DMS114 treated with DMSO at 0.1 percent for 48 hours (cell line): ENCODE data around the gene ALDH3B2.
"Not testable (repeated sequence)": the region's sequence is repeated elsewhere in the genome, so short reads cannot be mapped to it uniquely, and the experiment has no call there.

Source experiments
- DNase-seq: peaks from one replicate; lab custom pipeline; 2025; ENCODE audit not compliant: unreplicated experiment; lab: John Stamatoyannopoulos, UW

Gene ALDH3B2

GRCh38 chr11:67685641-67686332, 11.4 kb upstream of the ALDH3B2 start:
- DNase-seq = not testable (repeated sequence)

DNA sequence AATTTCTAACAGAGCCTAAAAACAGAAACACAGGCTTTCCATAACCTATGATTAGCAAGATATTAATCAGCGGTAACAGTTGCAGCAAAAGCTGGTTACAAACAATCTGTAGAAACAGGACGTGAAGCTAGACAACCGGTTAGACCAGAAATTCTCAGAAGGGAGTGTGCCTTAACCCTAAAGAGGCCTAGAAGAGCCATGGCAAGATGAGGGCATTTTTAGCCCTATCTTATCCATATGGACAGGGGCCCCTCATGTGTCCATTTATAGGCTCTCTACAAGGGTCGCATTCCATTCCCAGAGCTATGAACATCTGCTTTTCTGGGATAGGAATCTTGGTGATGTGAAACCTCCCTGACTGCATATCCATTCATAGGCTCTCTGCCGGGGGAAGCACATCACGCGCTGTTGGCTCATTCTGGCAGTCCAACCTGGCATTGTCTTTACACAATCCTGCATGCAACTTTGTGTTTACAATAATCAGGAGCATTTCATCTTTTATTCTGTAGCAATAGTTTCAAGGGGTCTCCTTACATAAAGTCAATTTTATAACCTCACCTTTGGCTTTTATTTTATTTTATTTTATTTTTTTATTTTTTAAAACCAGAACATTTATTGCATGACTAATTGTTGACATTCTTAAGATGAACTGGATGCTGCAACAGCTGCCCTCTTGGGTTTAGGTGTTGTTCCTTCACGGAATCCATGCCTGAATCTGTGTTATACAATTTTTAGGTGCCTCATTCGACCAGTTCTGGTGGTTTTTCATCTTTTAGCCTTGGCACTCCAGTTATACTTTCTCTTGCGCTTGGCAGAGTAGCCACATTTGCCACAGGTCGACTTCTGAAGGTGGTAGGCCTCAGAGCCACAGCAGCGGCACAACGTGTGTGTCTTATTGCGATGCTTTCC, 8.0 kb upstream of the ALDH3B2 start:
- DNase-seq = not testable (repeated sequence)

DNA sequence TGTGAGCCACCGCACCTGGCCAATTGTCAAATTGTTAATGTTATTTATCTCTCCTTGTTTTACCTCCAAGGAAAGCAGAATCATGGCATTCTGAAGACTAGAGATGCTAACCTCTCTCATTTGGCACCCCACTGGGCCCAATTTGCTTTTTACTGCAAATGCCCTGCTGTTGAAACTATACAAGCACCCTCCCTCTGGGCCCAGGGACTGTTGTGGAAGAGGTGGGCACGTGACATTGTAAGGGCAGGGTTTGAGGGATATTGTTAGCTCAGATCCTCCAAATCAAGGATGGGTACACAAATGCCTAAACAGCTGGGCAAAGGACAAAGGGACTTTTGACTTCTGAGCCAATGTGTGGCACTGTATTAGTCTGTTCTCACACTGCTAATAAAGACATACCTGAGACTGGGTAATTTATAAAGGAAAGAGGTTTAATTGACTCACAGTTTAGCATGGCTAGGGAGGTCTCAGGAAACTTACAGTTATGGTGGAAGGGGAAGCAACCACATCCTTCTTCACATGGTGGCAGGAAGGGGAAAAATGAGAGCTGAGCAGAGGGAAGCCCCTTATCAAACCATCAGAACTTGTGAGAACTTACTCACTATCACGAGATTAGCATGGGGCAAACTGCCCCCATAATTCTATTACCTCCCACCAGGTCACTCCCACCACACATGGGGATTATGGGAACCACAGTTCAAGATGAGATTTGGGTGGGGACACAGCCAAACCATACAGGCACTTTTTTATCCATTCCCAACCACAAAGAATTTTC, 6.5 kb upstream of the ALDH3B2 start:
- no peak for DNase-seq

GRCh38 chr11:67675058-67675747, 780 bp upstream of the ALDH3B2 start:
- no peak for DNase-seq

GRCh38 chr11:67673902-67674301, 521 bp downstream of the ALDH3B2 start:
- DNase-seq = no peak

GRCh38 chr11:67673358-67673757, 1.1 kb downstream of the ALDH3B2 start:
- no peak for DNase-seq

- no peak for DNase-seq
Observed at GRCh38 chr11:67671211-67671520, 3.3 kb downstream of the ALDH3B2 start.

DNA sequence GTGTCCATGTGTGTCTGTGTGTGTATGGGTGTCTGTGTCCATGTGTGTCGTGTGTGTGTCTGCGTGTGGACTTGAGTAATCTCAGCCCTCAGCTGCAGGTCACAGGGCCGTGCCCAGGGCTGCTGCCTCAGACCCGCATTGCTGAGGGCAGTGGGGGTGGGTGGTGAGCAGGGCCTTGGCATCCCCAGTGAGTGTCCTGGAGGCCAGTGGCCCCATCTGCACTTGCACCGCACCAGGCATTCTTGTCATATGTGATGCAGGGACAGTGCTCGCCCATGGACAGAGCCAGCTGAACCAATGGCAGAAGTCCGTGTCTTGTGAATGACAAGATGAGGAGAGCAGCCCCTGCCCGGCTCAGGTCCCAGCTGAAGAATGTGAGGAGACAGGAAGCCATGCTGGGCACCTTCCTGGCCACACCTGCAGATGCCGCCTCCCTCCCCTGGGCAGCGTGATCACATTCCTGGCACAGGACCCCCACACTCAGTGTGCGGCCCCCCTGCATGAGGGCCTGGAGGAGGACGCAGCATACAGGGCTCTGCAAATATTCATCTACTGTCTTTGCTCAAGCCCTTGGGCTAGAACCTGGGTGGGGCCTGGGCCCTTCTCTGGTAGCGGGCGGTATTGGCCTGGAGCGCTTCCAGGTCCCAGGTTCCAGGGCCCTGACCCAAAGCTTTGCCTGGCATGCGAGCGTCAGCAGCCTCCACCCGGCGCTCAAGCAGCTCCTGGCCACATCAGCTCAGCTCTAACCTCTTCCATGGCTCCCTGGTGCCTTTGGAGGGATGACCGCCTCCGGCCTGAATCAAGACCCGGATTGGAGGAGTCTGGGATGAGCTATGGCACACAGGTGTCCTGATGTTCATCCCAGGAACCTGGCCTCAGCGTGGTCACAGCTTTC, 3.9 kb downstream of the ALDH3B2 start:
- no peak for DNase-seq

DNA sequence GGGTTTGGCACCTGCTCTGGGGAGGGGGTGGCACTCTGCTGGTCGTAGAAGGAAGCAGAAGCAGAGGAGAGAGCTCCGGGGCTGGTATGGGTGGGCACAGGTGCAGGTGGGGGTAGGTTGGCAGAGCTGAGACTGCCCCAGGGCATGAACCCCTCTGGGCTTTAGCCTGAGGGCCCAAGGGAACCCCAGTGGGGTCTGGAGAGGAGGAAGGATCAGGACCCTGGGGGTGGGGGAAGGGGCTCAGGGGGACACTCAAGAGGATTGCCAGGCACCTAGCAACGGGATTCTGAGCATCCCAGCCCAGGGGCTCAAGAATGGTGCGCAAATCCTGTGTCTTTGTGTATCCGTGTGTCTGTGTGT, 6.3 kb downstream of the ALDH3B2 start:
- DNase-seq = no peak

- no peak for DNase-seq
Observed at GRCh38 chr11:67667490-67668191, 6.8 kb downstream of the ALDH3B2 start.

DNA sequence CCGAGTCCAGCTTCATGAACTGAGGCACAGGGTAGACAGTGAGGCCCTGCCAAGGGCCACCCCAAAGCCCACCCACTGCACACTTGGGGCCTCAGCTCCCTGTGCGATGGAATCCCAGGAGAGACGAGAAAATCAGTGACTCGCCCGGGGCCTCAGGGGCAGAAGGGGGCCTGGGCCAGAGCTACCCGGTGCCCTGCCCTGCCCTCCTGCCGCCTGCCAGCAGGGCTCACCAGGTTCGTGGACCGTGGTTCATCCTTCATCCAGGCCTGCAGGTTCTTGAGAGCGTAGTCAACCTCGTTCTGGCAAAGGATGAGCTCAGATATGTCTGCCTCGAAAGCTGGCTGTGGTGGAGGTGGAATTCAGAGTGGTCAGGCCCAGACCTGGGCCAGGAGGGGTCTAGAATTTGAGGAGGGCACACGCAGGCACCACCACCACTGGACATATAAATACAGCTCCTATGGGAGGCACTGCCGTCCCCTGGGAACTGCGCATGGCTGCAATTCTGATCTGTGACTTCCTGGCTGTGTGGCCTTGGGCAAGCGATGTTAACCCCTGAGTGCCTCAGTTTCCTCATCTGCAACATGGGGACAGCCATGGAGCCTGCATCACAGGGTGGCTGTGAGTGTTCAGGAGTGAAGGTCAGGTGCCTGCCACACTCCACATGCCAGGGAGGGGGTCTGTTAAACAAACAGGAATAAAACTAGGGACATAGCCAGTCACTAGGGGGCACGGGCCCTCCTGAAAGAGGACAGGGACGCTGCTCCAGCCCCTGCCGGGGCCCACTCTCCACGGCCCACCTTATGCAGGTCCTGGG, 7.5 kb downstream of the ALDH3B2 start:
- no peak for DNase-seq

DNA sequence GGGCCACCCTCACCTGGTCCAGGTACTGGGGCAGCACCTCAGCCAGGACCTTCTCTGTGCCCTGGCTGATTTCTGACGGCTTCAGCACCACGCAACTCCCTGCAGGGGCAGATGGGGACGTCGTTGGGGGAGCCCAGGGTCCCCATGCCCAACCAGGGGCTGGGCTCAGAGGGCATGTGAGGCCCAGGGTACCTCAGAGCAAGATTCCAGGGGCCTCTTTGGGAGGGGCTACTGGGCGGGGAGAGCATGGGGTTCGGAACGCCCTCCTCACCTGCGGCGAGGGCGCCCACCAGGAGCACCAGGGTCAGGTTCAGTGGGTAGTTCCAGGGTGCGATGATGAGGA, 8.1 kb downstream of the ALDH3B2 start:
- no peak for DNase-seq

DNA sequence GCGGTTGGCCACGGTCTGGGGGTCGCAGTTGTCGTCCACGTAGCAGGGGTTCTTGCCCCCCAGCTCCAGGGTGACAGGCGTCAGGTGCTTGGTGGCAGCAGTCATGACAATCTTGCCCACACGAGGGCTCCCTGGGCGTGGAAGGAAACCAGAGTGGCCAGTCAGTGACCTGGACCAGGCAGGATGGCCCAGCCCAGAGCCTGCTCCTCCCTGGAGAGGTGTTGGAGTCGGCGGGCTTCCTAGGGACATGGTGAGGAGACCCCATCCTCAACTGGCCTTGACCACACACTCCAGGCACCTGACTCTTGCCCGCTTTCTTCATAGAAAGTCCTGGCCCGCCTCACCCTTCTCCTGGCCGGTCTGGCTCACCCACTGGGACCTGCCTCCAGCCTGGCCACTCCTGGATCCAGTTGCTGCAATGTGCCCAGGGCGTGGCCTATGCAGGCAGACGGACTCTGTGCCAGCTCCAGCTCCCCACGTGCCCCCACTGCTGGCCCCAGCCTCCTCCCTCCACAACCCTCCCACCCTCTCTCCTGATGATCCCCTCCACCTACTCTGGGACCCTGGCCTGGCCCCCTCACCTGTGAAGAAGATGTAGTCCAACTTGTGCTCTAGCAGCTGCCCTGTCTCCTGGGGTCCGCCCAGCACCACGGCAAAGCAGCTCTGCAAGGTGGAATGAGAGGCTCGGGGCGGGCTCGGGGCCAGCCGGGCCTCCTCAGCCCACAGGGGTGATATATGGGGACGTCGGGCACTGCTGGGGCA, 8.7 kb downstream of the ALDH3B2 start:
- DNase-seq = no peak

DNA sequence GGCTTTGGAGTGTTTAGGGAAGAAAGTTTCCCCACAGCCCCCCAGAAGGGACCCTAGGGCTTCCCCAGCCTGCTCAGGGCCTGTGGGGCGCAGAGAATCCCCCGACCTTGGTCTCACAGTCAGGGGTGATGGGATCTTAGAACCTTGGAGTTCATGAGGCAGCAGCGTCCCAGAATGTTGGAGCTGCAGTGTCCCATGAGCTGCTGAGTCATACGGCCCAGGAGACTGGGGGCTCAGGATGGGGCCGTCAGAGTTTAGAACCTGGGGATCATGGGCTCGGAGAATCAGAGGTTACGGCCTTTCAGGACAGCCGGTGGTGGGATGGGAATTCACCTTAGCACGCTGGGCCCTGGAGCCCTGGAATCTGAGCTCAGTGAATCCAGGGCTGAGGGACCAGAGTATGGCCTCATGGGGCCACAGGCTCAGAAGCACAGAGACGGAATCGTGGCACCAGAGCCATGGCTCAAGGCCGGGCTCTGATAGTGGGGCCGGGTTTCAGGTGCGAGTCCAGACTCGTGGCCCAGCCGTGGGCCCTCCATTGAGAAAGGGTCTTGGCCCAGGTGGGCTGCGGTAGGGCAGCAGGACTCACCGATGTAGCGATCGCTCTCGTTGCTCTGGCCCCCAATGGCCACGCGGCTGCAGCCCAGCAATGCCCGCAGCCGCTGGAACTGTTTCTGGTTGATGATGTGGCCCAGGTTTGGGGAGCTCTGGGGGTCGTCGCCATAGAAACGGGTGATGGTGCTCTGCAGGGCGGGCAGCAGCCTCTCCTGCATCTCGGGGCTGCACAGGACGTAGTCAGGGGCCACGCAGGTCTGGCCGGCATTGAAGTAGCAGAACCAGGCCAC, 9.5 kb downstream of the ALDH3B2 start:
- DNase-seq = no peak

DNA sequence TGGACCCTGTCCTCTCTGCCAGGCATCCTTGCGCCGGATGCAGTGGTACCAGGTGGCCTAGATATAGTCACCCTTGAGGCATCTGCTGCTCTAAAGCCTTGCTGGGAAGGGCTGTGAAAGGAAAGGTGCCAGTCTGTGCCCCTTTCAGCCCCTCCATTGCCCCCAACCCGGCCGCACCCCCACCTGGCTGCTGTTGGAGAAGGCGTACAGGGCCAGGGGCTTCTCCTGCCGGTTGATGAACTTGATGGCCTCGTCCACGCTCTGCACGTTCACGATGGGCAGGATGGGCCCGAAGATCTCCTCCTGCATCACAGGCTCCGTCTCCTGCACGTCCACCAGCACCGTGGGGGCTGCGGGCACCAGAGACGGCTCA, 10.2 kb downstream of the ALDH3B2 start:
- DNase-seq = no peak

- no peak for DNase-seq
Observed at GRCh38 chr11:67663532-67664212, 10.8 kb downstream of the ALDH3B2 start.
